Skin of body (tissue), 2 donors: ENCODE results near the gene ARHGEF12. TPM values are rescaled to one million over a fixed set of nuclear protein-coding genes. Genes with fewer than 3 reads are reported as not detected.

Experiments used
- DNase-seq: peaks from one replicate; lab custom pipeline; 2025; lab: John Stamatoyannopoulos, UW
- total RNA-seq: library from RNA; depleted of rRNA; stranded (reverse); fragments of >200 nt; gene quantifications from one replicate; pipeline ENCODE4 v1.2.3, GENCODE V29; 2014

The ARHGEF12 gene
- total RNA-seq, 1 donor from 2014 or later = 129 TPM

DNA sequence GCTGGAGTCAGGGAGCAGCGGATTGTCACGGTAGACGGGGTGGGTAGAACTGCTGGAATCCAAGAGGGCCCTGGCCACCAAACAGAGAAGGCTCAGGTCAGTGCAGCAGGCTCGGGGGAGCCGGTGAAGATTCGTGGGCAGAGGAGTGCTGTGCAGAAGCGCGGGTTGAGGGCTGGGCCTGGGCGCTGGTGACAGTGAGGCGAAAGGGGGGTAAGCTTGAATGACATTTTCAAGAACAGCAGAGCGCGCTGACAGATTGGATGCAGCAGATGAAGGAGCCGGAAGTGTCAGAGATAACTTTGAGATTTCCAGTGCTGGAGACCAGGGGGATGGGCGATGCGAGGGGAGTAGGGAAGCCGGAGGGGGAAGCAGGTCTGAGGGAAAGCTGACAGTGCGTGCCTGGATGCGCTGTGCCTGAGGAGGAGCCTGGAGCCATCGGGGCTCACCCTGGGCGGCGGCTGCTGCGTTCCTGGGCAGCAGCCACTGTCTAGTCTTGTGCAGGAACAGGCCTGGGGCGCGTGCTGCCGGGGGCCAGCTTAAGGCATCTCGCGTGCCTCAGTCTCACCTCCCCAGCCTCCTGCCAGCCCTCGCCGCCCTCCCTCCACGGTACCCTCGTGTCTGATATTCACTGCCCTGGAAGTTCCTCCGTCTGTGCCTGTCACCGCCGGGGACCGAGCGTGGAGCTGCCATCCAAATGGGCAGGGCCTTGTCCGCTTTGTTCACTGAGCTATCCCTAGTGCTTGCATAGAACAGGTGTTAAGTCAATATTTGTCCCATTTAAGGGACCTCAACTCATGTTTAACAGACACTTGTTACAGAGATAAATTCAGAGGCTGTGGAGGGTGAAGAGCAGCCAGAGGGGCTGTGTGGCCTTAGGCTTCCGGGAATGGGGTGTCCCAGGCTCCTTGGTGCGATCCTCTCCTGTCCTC lies 180.5 kb downstream of the ARHGEF12 start:
- DNase-seq = no peak

DNA sequence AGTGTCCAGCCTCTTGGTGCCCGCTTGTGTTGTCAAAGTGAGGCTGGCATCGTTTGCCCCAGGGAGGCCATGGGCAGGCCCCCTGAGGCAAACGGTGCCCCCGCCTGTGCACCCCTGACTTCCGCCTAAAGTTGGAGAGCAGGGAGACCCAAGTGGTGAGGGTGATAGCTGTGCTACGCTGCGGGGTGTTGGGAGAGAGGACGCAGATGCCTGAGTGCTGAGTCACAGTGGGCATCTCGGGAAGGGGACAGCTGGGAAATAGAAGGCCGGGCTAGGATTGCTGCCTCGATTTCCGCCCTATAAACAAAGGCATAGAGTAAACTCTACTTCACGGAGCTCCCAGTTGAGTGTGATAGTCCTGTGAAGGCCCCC lies 181.2 kb downstream of the ARHGEF12 start:
- DNase-seq = no peak

DNA sequence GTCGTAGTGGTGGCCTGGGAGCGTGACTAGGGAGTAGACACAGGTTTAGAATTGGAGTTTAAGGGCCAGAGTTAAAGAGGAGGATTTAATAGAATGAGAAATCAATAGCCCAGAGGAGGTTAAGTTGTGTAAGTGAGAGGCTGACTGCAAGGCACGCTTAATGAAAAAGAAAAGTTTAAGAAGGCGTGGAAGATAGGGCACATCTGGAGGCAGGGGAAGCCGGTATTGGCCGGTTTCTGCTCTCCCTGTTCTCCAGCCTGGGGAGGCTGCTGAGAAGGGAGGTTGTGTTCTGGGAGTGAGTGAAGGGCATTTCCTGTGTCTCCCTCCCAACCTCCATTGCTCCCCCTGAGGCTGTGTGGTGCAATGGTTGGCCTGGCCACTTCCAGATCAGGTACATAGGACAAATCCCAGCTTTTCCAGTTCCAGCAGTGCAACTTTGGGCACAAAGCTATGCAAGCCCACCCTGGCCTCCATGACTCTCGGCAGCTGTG lies 181.6 kb downstream of the ARHGEF12 start:
- peak; percentile 7 for DNase-seq

DNA sequence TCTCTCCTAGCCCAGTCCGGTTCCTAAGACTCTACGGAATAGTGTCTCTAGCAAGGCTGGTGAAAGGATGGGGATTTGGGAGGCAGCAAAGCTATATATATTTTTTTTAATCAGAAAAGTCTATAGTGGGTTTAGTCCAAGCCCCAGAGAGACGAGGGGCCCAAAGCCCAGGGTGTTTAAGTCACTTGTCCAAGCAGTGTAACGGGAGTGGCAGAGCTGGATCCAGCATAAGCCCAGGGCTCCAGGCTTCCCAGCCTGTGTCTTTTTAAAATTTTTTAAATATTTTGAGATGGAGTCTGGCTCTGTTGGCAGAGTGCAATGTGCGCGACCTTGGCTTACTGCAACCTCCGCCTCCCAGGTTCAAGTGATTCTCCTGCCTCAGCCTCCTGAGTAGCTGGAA lies 182.1 kb downstream of the ARHGEF12 start:
- no peak for DNase-seq

- no peak for DNase-seq
Measured at GRCh38 chr11:120519474-120519873, 183.3 kb downstream of the ARHGEF12 start.

DNA sequence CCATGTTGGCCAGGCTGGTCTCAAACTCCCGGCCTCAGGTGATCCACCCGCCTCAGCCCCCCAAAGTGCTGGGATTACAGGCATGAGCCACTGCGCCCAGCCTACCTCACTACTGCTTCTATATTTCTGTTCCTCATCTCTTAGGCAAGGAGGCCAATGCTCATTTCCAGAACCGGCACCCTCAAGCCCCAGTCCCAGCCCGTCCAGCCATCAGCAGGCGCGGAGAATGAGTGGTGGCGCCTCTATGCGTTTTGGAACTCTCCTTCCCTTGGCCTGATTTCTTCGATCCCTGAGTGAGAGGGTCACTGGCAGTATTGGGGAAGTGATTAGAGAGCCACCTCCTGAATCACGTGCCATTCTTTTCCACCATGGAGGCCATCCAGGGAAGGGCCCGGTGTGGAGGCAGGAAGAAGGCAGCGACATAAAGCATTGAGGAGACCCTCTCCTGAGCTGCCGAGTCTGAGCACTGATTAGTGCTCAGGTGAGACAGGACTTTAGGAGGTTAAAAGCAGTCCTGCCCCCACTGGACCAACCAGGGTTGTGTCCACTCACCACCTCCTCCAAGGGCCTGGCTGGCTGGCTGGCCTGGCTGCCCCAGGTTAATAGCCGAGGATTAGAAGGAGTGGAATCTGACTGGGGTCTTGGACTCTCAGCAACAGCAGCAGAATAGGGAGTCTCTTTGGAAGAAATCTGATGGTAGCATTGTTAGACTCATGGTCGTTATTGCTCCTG lies 184.0 kb downstream of the ARHGEF12 start:
- DNase-seq = no peak

- no peak for DNase-seq
Measured at GRCh38 chr11:120521176-120521575, 185.0 kb downstream of the ARHGEF12 start.

- no peak for DNase-seq
Measured at GRCh38 chr11:120522021-120522420, 185.8 kb downstream of the ARHGEF12 start.

GRCh38 chr11:120522736-120523135 lies 186.5 kb downstream of the ARHGEF12 start:
- DNase-seq = no peak

GRCh38 chr11:120523196-120523595 lies 187.0 kb downstream of the ARHGEF12 start:
- no peak for DNase-seq

GRCh38 chr11:120524536-120525085 lies 188.4 kb downstream of the ARHGEF12 start:
- DNase-seq = no peak

GRCh38 chr11:120525261-120526171 lies 189.3 kb downstream of the ARHGEF12 start:
- no peak for DNase-seq

GRCh38 chr11:120526241-120526640 lies 190.0 kb downstream of the ARHGEF12 start:
- DNase-seq = no peak

DNA sequence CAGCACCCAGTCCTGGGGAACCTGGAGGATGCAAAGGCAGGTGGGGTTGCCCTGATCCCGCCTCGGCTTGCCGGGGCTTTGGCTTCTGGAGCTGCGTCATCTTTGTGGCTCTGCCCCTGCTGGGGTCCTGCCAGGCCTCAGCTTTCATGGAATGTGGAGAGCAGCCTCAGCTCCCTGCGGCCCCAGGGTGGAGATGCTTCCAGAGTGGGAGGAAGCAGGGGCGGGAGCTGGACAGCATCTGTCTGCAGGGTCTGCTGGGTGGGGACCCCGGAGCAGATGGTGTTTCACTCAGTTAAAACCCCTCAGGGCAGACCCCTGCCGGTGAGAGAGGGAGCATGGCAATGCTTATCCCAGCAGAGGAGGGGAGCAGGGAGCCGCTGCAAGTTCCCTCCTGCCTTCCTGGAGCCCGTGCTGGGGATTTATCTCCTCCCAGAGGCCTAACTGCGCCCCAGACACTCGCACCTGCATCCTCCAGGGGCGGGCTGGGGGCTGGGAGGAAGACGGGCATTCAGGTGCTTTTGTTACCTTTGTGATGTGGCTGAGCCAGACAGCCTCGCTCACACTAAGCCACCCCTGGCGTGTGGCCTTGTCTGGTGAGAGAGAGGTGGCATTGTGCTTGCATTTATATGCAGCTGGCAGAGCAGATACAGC lies 191.0 kb downstream of the ARHGEF12 start:
- no peak for DNase-seq

DNA sequence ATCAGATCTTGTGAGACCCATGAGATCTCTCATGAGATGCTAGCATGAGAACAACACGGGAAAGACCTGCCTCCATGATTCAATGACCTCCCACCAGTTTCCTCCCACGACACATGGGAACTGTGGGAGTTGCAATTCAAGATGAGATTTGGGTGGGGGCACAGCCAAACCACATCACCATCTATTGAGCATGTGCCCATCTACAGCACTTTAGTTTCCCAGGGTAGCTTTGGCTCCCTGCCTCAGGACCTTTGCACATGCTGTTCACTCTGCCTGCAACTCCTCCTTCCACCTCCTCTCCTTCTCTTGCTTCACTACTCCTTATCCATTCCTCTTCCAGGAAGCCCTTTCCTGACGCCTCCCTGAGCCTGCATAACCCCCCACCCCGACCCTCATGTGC lies 192.5 kb downstream of the ARHGEF12 start:
- DNase-seq = no peak

GRCh38 chr11:120529214-120529613 lies 193.0 kb downstream of the ARHGEF12 start:
- DNase-seq = no peak

GRCh38 chr11:120529911-120530310 lies 193.7 kb downstream of the ARHGEF12 start:
- no peak for DNase-seq

DNA sequence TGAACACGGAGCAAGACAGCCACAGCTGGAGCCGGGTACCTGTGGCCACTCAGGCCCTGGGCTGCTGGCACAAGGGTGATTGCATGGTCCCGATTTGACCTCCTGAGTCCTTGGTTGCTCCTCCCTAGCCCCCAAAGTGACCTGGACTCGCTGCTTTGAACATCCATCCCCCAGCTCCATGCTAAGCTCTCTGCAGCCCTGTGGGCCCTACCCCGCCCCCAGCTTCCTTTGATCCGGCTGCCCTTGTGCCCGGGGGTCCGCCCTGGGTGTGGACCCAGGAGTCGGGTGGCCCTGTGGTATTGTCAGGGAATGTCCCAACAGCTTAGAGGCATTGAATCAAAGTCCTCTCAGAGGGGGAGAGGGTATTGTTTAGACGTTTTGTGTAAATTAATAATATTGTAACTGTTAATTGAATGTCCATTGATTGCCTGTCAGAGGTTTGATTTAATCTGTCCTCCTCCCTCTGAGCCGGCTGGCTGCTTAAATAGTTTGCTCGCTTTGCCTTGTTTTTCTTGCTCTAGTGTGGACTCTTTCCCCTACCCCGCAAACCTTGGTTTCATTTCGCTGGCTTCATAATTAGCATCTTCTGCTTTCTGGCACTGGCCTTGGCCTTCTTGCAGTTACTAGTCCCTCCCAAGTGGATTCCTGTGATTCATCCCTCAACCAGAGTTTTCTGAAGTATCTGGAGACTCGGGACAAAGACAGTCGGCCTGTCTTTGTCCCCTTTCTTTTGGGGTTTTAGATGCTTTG lies 196.0 kb downstream of the ARHGEF12 start:
- DNase-seq = peak; percentile 22

- DNase-seq = peak; percentile 54
Measured at GRCh38 chr11:120532832-120533196, 196.6 kb downstream of the ARHGEF12 start.
